Fibroblast of the aortic adventitia (primary cell): ENCODE measurements around the gene RDM1. TPM values are rescaled to one million over a fixed set of nuclear protein-coding genes. Genes with fewer than 3 reads are reported as not detected.
A peak's percentile ranks its signal among the peaks of the same experiment; 100 is the strongest.

Experiments
- DNase-seq: peaks from one replicate; pipeline ENCODE4 v3.0.0-alpha.2; 2010; ENCODE audit warnings: low read depth
- H3K4me3 ChIP-seq: 2 replicates; pipeline ENCODE4 v1.5.1; 2011; ENCODE audit warnings: low read depth, mild to moderate bottlenecking, control low read depth, low read length, moderate library complexity
- total RNA-seq: library from RNA; depleted of rRNA; stranded (reverse); fragments of >200 nt; gene quantifications from 2 replicates; pipeline ENCODE4 v1.2.3, GENCODE V29; 2012; ENCODE audit warnings: low replicate concordance
- TF ChIP-seq, protein P1 (sequence below): IDR thresholded peaks from 2 replicates; pipeline ENCODE4 v1.5.1; 2011; ENCODE audit warnings: mild to moderate bottlenecking, low read length, control low read depth, inconsistent platforms; ENCODE audit not compliant: insufficient read depth

RDM1 gene, protein sequence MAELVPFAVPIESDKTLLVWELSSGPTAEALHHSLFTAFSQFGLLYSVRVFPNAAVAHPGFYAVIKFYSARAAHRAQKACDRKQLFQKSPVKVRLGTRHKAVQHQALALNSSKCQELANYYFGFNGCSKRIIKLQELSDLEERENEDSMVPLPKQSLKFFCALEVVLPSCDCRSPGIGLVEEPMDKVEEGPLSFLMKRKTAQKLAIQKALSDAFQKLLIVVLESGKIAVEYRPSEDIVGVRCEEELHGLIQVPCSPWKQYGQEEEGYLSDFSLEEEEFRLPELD
- total RNA-seq, result 0.45 TPM in 1 of 2 replicates, not detected in the other

DNA sequence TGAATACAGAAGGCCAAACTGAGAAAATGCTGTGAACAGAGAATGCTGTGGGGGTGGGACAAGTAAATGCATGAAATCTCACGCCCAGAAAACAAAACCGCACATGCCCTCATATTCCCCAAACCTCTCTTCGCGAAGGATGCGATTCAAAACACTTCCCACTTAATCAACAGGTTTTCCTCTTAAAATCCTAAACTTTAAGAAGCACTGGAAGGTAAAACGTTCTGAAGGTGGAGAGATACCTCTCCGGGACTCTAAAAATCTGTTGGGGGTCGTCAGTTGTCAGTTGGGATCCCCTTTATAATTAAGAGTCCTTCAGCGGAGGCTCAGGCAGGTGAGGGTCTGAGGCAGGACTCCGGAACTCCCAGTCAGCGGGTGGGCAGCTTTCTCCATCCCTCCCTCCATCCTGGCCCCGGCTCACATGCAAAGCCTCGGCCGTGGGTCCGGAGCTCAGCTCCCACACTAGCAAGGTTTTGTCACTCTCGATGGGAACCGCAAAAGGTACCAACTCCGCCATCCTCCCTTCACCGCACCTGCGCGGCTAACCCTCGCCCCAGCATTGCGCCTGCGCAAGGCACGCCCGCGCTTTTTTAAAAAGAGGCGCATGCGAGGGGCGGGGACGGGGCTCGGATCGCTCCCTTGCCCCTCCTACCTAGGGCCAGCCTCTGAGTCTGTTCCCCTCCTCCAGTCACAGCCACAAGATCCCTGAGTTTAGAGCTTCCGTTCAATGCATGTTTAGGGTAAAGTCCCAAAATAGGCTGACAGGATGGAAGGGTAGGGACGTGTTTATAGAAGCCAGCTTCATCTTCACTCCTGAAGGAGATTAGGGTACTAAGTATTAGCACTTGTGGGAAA, at the start of gene RDM1:
Gene RDM1, minus strand, starts transcription at position 563 of the 855 bp plus-strand sequence. Its CDS starts 46 bp downstream, at position 517.
- peak within 1 kb of the TSS; percentile 57 for H3K4me3 ChIP-seq
- DNase-seq, result peak; percentile 14
- TF ChIP-seq, protein P1, sequence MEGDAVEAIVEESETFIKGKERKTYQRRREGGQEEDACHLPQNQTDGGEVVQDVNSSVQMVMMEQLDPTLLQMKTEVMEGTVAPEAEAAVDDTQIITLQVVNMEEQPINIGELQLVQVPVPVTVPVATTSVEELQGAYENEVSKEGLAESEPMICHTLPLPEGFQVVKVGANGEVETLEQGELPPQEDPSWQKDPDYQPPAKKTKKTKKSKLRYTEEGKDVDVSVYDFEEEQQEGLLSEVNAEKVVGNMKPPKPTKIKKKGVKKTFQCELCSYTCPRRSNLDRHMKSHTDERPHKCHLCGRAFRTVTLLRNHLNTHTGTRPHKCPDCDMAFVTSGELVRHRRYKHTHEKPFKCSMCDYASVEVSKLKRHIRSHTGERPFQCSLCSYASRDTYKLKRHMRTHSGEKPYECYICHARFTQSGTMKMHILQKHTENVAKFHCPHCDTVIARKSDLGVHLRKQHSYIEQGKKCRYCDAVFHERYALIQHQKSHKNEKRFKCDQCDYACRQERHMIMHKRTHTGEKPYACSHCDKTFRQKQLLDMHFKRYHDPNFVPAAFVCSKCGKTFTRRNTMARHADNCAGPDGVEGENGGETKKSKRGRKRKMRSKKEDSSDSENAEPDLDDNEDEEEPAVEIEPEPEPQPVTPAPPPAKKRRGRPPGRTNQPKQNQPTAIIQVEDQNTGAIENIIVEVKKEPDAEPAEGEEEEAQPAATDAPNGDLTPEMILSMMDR, result no peak

DNA sequence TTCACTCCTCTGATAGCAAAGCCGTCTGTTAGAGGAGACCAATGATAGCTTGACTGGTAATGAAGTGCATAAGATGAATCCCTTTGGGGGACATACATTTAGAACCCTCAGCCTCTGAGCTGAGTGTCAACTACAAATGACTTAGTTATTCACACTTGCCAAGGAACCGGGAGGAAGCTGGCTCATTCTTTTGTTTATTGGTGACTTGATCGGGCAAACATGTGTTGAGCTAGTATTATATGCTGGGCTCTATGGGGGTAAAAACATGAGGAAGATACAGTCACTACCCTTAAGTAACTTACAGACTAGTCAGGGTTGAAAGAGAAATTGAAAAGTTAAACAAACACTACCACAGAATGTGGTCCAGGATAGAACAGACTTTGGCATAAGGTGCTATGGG, 47.8 kb upstream of the RDM1 start:
- no peak overlapping the region for H3K4me3 ChIP-seq
- no peak for DNase-seq
- TF ChIP-seq, protein P1, result no peak

DNA sequence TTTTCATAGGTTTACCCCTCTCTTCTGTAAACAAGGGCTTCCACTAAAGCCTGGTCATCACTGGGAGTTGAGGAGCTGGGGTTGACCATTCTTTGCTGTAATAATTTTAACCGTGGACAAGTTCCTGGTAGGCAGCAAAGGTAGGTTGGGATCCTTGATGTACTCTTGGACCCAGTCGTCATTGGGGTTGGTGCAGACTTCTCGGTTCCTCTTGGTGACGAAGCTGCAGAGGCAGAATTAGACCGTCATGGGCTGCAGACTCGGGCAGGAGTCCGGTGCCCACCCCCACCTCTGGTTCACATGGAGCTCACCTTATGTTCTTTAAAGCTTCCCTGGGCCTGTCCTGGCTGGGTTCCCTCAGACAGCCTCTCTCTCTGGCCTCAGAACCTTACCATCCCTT, 46.9 kb upstream of the RDM1 start:
- DNase-seq, result no peak

DNA sequence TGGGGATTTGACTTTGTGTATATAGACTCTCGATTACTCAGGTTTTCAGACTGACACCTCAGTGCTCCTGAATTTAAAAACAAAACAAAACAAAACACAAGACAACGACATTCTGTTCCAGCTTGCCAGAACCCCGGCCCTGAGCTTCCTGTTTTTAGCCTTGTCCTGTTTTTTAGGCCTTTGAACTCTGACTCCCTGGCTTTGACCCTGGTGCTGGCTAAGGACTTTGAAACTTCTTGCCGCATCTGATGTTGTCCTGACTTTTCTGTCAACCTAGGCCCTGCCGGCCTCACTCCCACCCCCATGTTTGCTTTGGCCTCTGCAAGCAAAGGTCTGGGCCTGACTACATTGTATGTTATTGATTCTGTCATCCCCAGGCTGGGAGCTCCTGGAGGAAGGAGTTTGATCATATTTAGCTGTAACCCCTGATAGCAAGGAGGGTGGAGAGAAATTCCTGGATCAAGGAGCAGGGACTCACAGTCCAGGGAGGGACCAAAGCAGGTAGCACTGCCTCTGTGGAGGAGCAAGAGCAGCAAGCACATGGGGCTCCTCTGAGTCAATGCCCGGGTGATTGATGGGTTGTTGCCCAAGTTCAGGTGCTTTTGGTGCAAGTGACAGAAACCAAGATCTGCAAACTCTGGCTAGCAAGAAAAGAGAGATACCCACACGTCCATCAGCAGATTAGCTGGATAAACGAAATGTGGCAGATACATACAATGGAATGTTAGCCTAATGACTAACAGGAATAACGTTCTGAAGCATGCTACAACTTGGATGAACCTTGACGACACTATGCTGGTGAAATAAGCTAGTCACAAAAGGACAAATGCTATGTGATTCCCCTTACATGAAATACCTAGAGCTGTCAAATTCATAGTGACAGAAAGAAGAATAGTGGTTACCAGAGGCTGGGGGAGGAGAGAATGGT, 43.0 kb upstream of the RDM1 start:
- peak; percentile 1 for DNase-seq
- H3K4me3 ChIP-seq, result no peak overlapping the region
- TF ChIP-seq, protein P1, result no peak

More for the DNA sequence above, 46.9 kb upstream of the RDM1 start:
- no peak overlapping the region for H3K4me3 ChIP-seq
- TF ChIP-seq, protein P1, result no peak

DNA sequence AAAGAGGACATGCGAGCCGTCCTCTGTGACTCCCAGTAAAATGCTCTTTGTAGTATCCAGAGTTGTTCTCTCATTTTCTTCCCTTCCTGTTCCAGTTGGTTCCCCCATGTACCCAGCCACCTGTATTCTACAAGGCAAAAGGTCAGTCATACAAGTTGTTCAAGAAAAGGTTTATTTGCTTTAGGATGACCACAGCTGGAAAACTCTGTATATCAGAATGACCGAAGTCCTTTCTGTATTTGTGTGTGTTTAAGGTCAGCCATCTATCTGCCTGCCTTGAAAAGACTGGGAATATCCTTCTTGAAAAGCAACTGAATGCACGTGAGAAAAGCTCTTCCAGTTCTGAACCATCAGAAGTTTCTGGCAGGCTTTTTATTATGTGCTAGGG, 42.4 kb upstream of the RDM1 start:
- no peak overlapping the region for H3K4me3 ChIP-seq
- TF ChIP-seq, protein P1, result no peak
- no peak for DNase-seq

DNA sequence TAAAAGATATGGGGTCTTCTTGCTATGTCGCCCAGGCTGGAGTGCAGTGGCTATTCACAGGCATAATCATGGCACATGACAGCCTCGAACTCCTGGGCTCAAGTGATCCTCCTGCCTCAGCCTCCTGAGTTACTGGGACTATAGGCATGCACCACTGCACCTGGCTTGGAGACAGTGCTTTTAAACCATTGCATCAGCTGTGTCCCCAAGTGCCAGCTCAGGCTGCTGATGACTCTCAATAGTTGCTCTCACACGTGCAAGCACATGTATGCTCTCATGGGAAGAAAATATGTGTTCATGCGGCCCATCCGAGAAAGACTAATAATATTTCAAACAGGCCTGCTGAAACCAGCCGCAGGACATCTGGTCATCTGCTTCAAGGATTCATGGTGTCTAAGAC, 42.0 kb upstream of the RDM1 start:
- DNase-seq, result no peak
- H3K4me3 ChIP-seq, result no peak overlapping the region
- TF ChIP-seq, protein P1, result no peak
